ENCODE results near the gene GLB1L2.

GLB1L2 gene

GRCh38 chr11:134370526-134371435, 39.0 kb downstream of the GLB1L2 start:
- H3K4me3 ChIP-seq (ENCODE audit: low read depth, low read length) = no peak overlapping the region
- DNase-seq (ENCODE audit: low read depth) = no peak
- TF ChIP-seq MYC (IDR thresholded peaks at IDR 0.05; ENCODE audit: low read depth, low read length) (no peak), POLR2A (IDR thresholded peaks at IDR 0.05; ENCODE audit: extremely low read depth, insufficient read length) (no peak)
- TF ChIP-seq, protein P1, sequence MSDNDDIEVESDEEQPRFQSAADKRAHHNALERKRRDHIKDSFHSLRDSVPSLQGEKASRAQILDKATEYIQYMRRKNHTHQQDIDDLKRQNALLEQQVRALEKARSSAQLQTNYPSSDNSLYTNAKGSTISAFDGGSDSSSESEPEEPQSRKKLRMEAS (IDR thresholded peaks at IDR 0.05; ENCODE audit: low read depth, low read length) = no peak
- TF ChIP-seq, protein P2, sequence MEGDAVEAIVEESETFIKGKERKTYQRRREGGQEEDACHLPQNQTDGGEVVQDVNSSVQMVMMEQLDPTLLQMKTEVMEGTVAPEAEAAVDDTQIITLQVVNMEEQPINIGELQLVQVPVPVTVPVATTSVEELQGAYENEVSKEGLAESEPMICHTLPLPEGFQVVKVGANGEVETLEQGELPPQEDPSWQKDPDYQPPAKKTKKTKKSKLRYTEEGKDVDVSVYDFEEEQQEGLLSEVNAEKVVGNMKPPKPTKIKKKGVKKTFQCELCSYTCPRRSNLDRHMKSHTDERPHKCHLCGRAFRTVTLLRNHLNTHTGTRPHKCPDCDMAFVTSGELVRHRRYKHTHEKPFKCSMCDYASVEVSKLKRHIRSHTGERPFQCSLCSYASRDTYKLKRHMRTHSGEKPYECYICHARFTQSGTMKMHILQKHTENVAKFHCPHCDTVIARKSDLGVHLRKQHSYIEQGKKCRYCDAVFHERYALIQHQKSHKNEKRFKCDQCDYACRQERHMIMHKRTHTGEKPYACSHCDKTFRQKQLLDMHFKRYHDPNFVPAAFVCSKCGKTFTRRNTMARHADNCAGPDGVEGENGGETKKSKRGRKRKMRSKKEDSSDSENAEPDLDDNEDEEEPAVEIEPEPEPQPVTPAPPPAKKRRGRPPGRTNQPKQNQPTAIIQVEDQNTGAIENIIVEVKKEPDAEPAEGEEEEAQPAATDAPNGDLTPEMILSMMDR (IDR thresholded peaks at IDR 0.05; ENCODE audit: low read depth, low read length) = no peak

DNA sequence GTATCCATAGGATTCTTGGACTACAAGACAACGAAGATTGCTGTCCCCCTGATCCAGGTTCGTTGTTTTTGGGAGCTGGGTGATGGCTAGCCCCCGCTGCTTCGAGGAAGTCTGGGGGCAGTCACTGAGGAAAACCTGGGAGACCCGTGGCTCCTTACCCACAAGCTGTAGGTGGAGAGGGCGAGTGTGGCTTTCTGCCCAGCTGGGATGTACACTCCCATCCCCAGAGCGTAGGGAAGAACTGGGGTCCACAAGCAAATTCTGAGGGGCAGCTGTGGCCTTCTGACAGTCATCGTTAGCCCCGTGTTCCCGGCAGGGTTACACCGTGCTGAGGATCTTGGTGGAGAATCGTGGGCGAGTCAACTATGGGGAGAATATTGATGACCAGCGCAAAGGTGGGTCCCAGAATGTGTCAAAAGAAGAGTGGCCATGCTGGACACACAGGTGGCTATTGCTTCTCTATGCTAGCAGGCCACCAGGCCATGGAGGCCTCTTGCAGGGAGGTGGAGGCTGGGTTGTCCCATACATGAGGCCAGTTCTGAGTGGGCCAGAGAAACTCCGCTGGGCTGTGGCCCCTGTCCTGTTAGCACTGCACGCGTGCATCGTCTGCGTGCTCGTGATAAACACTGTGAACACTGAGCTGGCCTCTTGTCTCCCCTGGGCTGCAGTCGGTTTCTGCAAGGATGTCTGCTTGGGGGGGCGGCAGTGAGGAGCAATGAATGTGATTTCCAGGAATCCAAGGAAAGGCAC, 39.8 kb downstream of the GLB1L2 start:
- no peak for DNase-seq (ENCODE audit: low read depth)

GRCh38 chr11:134372536-134372935, 40.7 kb downstream of the GLB1L2 start:
- TF ChIP-seq, protein P2 (IDR thresholded peaks at IDR 0.05; ENCODE audit: low read depth, low read length) = no peak
- TF ChIP-seq, protein P1 (IDR thresholded peaks at IDR 0.05; ENCODE audit: low read depth, low read length) = no peak
- TF ChIP-seq MYC (IDR thresholded peaks at IDR 0.05; ENCODE audit: low read depth, low read length) (no peak), POLR2A (IDR thresholded peaks at IDR 0.05; ENCODE audit: extremely low read depth, insufficient read length) (no peak)
- DNase-seq (ENCODE audit: low read depth) = no peak
- H3K4me3 ChIP-seq (ENCODE audit: low read depth, low read length) = no peak overlapping the region

More for the DNA sequence above, 39.8 kb downstream of the GLB1L2 start:
- TF ChIP-seq, protein P2 (IDR thresholded peaks at IDR 0.05; ENCODE audit: low read depth, low read length) = no peak
- TF ChIP-seq POLR2A (IDR thresholded peaks at IDR 0.05; ENCODE audit: extremely low read depth, insufficient read length) (no peak), MYC (IDR thresholded peaks at IDR 0.05; ENCODE audit: low read depth, low read length) (no peak)
- TF ChIP-seq, protein P1 (IDR thresholded peaks at IDR 0.05; ENCODE audit: low read depth, low read length) = no peak
- H3K4me3 ChIP-seq (ENCODE audit: low read depth, low read length) = no peak overlapping the region

GRCh38 chr11:134372961-134373360, 41.2 kb downstream of the GLB1L2 start:
- TF ChIP-seq, protein P1 (IDR thresholded peaks at IDR 0.05; ENCODE audit: low read depth, low read length) = no peak
- TF ChIP-seq MYC (IDR thresholded peaks at IDR 0.05; ENCODE audit: low read depth, low read length) = no peak
- TF ChIP-seq, protein P2 (IDR thresholded peaks at IDR 0.05; ENCODE audit: low read depth, low read length) = no peak
- TF ChIP-seq POLR2A (IDR thresholded peaks at IDR 0.05; ENCODE audit: extremely low read depth, insufficient read length) = no peak
- no peak overlapping the region for H3K4me3 ChIP-seq (ENCODE audit: low read depth, low read length)
- DNase-seq (ENCODE audit: low read depth) = no peak

- DNase-seq (ENCODE audit: low read depth) = no peak
- TF ChIP-seq, protein P2 (IDR thresholded peaks at IDR 0.05; ENCODE audit: low read depth, low read length) = no peak
- TF ChIP-seq MYC (IDR thresholded peaks at IDR 0.05; ENCODE audit: low read depth, low read length) (no peak), POLR2A (IDR thresholded peaks at IDR 0.05; ENCODE audit: extremely low read depth, insufficient read length) (no peak)
- TF ChIP-seq, protein P1 (IDR thresholded peaks at IDR 0.05; ENCODE audit: low read depth, low read length) = no peak
Observed at GRCh38 chr11:134373591-134374052, 41.8 kb downstream of the GLB1L2 start.

More at GRCh38 chr11:134373591-134374052, 41.8 kb downstream of the GLB1L2 start:
- no peak overlapping the region for H3K4me3 ChIP-seq (ENCODE audit: low read depth, low read length)

Measured in NB4 (cell line).